ENCODE data around the gene ZBTB7C.

Gene ZBTB7C

DNA sequence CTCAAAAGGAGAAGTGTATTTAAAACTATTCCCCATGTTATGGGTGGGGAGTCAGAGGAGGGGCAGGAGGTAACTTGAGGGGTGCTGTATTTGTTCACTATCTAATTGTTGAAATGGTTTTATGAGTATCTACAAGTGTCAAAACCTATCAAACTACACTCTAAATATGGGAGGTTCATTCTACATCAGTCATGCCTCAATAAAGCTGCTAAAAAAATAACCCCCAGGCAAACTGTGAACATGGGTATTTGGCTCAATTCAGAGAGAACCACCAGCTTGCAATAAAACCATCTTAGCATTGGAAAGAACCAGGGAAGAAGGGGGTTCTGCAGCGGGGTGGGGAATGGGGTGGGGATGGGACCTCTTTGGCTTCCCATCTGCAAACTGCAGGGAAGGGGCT lies 302.7 kb downstream of the ZBTB7C start:
- DNase-seq = no peak

DNA sequence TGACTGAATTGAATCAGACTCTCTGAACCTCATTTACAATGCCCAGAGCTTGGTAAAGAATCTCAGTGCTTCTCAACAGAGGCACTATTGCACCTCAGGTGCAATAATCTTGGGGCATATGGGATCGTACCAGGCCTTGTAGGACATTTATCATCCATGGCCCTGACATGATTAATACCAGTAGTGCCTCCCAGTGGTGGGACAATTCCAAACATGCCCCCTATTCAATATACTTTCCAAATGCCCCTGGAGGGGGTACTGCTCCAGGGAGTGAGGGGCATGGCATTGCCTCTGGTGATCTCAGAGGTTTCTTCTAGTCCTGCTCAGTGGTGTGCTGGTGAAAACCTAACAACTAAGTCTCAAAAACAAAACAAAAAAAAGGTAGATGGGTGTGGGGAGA lies 303.9 kb downstream of the ZBTB7C start:
- no peak for DNase-seq

DNA sequence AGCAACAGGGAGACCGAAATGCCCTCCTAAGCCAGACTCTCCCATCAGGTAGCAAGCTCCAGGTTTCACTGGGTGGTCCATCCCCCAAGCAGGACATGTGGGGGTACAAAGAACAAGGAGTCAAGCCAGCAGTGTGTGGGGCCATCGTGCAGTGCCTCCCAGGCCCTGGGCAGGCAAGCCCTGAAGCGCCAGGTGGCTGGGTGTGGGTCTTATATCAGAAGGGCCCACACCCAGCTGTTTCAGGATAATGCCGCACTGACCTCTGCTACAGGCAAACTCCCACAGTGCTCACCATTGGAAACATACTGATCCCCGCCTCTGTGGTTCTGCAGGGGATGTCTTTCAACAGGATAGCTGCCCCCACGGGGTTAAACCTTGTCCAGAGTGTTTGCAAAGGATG lies 304.5 kb downstream of the ZBTB7C start:
- no peak for DNase-seq

DNA sequence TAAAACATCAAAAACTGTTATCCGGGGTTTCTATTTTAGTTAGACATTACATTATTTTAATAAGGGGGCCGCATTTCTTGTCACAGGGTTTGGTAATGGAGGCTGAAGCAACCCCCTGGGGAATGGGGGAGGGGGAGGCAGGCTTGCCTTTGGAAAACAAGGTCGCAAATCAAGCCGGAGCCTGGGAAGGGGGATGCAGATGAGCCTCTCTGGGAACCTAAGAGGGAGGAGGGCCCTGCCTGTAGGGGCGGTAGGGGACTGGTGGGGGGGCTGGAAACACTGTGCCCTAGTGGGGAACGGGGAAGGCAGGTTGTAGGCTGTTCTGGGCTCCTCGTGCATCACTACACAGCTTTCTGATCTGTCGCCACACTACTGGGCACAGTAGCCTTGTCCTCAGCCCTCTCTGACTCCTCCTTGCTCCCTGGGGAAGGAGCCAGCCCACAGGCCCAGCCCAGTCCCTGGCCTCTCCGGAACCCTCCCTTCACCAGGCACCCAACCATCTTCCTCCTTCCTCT lies 308.5 kb downstream of the ZBTB7C start:
- no peak for DNase-seq

DNA sequence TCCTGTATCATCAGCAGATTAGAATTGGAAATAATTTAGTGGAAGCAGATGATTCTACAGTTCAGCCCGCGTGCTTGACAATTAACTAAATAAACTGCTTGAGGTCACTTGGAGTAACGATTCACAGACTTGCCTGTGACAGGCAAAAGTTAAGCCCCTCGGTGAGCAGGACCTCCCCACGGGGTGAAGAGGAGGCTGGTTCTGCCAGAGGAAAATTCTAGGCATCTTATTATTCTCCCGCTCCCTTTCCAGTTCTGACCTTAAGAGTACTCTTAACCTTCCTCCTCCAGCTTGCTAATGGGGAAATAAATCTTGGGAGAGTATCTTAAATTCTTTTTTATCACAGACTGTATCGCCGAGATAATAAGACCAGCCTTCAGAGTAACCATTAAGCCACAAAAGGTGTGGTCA lies 309.0 kb downstream of the ZBTB7C start:
- DNase-seq = no peak

DNA sequence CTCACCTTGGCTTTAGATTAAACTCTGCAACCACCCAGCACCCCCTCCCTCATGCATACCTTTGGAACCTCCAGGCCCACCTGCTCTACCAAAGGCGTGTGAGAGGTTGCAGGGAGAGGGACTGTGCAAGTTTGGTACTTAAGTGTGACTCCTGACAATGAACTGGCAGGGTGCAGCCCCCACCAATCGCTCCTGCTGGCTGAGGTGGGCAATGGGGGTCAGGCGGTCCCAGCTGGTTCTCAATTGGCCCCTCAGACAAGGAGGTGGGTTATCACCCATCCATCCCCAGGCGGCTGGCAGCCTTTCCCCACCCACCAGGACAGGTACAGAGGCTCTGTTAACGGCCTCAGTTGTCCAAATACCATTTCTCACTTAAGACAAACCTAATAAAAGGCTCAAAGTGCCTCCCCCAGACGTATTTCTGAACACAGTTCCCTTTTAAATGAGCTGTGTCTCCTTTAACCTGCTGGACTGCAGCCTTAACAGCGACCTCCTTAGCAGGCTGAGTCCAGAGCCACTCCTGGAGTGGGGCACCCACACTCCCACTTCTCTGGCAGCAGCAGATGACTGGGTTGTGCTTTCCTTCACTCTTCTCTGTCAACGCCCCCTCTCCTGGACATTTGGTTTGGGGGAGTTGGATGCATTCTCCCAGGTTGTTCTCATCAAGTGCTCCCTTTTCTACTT lies 309.6 kb downstream of the ZBTB7C start:
- no peak for DNase-seq

DNA sequence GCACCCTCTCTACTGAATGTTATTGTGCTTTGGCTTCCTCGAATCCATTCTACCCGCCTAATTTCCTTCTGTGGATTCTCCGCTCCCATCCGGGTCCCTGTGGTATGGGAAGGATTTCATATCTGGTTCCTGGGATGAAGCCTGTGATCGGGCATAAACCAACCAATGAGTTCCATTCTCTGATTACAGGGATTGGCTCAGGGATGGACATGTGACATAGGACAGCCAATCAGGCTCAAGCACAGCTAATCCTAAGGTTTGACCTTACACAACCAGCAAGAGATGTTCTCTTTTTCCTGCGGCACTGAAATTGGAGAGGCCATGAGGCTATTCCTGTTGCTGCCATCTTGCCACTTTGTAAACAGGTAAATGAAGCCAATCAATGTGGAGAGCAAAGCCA lies 310.6 kb downstream of the ZBTB7C start:
- DNase-seq = no peak

DNA sequence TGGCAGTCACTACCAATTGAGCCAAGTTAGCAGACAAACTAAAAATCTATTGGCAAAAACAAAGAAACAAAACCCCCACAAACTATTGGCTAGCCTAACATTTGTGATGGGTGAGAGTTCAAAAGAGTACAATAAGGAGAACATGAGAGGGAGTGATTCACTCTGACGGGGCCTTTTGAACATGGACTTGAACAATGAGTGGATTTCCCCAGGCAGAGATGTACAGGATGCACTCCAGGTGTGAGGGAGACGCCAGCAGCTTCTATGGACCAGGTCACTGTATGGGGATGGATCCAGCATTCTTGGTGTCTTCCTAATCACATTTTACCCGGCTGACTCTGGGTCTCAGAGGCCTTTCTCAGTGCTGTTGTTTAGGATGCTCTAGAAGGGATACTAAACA lies 311.2 kb downstream of the ZBTB7C start:
- DNase-seq = no peak

DNA sequence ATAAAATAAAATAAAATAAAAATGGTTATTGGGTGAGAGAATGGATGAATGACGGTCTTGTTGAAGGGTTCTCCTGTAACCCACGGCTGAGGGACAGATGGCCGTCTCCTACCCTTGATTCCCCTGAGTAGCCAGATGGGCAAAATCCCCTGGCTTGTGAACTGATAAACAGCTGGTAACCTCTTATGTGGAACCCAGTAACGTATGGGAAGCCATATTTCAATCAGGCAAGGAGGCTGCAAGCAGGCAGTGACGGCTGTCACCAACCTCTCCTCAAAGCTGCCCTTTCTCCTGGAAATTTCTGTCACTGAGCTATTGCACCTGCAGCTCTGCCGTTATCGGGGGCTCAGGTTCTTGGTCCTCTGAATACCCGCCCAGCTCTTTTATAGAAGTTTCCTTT lies 313.5 kb downstream of the ZBTB7C start:
- DNase-seq = no peak

DNA sequence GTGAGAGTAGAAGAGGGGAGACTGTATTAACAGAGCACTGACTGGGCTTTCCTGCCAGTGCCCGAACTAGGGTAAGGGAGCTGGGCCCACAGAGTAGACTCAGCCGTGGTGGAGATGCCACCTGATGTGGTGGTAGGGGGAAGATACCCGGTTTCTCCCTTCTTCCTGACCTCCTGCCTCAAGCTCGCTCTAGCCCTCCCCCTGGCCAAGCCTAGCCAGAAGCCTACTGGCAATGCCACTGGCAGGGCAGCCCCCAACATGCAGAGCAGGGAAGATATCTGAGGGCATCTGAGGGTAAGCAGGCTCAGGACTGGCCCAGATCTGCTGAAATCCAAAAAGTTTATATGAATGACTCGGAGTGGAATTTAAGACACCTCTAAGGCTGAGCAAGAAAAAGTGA lies 316.1 kb downstream of the ZBTB7C start:
- DNase-seq = no peak

DNA sequence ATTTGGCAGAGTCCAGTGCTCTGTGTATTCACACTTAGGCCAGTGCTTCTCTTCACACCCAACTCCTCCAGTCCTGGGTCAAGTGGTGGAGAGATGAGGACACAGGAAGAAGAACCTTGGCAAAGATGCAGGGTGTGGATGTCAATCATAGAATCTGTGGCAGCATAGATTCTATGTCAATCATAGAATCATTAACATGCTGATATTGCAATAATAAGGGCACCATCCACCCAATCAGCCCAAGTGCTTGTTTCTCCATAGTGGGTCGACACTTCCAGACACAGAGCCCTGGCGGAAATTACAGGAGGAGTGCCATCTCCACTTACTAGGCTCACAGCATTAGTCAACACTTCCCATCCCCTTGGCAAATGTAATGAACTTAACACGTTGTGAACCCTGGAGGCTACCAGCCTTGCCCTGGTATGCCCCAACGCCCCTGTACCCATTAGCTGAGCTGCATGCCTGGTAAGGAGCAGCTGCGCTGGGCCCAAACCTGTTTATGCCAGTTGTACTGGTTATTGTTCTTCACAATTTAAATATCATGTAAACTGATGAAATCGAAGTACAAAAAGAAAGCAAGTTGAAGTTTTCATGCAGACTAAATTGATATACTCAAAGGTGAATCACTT lies 317.2 kb downstream of the ZBTB7C start:
- no peak for DNase-seq

DNA sequence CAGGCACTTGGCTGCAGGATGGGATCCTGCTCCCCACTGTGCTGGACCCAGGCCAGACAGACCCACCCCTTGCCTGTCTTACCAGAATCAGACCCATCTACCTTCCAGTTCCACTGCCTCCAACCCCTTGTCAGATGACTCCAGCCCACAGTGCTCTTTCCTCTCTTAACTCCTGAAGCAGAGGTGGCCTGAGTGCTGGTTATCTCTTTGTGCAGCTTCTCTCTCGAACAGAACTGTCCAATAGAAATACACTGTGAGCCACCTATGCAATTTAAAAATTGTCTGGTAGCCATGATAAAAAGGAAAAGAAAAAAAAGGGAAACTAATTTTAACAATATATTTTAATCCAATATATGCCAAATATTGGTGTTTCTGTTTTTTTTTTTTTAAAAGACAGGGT lies 318.5 kb downstream of the ZBTB7C start:
- DNase-seq = no peak

DNA sequence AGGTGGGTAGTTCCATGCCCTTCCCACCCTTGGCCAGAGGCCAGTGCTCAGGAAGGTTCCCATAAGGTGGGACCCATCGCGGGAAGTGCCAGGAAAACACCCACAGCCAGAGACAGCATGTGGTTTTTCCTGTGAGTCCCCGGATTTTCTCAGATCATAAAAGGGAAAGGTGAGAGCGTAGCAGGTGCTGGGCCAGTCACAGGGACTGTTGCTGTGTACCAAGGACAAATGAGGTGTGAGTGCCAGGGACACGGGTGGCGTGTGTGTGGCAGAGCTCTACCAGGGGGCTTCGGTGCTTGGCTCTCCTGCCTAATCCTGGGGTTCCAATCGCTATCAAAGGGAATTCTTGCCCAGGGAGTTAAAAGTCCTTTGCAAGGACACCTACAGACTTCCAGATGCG lies 319.2 kb downstream of the ZBTB7C start:
- no peak for DNase-seq

DNA sequence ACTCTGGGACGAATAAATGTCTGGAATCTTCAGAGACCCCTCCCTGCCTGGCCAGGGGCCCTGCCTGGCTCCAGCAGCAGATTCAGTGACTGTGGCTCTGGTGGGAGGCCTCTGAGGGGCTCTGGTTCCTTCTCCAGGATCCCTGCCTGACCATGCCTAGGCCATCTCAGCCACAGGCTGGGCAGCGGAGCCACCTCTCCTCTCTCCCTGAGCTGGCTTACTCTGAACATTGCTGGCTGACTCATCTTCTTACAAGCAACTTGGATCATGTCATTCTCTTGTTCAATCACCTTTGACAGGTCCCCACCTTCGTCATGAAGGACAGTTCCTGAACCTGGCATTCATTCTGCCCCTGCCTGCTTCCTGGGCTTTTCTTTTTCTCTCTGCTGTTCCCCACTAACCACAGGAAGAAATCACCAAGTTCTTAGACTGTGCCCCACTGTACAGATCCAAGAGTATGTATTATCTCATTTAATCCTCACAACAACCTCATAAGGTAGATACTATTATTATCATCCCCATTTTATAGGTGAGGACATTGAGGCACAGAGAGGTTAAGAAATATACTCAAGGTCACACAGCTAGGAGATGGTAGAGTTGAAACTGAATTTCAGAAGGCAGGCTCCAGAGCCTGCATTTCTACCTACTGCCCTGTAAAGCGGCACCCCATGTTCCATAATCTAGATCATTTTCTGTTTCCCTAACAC lies 323.2 kb downstream of the ZBTB7C start:
- no peak for DNase-seq

DNA sequence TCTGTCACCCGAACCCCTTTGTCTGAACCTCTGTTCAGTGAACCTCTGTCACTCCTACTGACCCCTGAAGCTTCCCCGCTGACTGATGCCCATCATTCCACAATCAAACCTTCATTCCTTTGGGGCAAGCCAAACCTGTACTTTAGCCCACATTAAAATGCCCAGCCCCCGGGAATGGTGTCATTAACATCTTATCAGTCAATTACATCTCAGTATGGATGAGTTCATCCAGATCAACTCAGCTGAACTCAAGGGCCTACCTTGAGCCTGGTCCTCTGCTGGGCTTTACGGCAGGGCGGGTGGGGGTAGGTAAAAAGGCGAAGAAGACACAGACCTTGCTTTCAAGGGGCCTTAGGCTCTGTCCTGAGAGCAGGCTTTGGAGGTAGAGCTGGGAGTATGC lies 324.3 kb downstream of the ZBTB7C start:
- no peak for DNase-seq

DNA sequence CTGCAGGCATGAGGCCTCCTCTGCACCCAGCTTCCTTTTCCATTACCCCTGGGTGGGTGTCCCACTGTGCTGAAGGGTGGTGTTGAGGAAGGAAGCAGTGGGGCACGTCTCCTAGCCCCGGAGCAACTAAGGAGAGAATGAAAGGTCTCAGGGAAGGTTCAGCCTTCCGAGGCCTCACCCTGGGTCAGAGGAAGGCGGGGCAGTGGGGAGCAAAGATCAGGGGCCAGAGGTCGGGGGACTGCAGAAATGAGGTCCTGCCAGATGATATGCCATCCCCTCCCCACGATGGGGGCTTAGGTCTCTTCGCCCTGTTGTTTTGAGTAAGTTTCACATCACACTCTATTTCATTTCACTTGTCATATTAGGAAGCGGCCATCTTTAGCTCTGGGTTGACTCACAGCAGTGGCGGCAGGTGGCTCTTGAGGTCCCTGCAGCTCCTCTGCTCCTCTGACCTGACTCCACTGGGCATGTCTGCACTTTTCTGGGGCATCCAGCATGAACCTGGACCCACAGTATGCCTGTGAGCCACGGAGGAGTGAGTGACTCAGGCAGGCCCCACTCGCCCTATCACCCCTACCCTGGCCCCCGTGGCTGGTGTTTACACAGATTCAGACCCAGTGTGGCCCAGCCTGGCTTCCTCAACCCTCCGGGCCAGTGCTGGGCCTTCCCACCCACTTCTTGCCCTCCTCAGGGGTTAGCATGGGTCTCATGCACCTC lies 325.0 kb downstream of the ZBTB7C start:
- DNase-seq = no peak

DNA sequence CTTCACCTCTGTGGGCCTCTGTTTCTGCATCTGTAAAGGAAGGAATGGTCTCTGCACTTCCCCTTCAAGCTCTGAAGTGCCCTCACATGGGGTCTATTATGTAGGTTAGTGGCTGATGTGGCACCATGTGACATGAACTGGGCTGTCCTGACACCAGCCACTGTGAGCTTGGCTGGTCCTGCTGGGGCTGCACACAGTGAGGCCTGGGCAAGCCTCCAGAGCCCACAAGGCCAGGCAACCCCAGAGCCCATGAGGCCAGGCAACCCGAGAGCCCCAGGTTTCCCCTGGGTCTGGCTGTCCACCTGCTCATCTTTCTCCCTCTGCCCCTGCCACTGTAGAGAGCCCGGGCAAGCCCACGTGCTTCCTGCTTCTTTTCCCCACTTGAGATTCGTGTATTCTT lies 328.6 kb downstream of the ZBTB7C start:
- no peak for DNase-seq

DNA sequence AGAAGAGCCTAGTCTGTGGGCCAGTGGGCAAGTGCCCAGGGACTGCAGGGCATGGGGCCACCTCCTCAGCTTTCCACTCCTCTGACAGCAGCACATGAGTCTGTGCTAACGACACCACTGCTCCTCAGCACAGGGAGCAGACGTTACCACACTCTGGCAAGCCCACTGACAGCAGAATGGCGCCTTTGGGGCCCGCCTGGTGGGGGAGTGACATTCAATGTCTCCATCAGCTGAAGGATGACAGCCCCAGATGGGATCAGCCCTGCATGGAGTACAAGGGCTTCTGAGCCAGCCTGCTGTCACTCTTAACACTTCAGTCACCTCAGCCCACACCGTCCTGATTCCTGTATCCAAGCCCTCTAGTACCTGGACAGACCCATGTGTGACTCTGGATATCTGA lies 329.3 kb downstream of the ZBTB7C start:
- no peak for DNase-seq

DNA sequence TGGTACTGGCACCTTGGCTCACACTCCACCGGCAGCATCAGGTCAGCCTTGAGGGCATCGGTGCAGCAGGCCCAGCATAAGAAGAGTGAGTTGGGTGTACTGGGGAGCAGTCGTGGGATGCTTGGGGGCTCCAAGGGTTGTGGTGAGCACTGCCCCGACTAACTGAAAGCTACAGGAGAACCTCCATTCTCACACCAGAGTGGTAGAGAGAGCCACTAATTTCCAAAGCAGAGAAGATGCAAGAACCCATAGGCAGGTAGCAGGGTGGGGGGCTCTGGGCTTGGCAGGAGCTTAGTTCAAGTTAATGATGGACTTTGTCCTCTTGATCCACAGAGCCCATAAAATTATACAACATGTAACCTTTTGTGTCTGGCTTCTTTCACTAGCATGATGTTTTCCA lies 330.7 kb downstream of the ZBTB7C start:
- no peak for DNase-seq

DNA sequence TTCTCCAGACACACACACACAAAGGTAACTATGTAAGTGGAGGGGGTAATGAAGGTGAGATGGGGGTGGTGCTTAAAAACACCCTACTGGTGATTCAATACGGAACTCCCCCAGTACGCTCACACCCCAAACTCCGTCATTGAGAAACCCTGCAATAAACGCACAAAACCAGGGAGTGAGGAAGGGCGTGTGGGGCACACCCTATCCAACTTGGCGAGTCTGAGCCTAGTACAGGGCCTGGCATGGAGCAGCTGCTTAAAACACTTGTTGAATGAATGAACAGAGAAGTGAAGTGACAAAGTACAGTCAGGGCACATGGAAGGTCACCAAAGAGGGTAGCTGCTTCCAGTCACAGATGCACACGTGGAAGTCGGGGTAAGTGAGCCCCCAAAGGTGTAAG lies 331.9 kb downstream of the ZBTB7C start:
- no peak for DNase-seq

DNA sequence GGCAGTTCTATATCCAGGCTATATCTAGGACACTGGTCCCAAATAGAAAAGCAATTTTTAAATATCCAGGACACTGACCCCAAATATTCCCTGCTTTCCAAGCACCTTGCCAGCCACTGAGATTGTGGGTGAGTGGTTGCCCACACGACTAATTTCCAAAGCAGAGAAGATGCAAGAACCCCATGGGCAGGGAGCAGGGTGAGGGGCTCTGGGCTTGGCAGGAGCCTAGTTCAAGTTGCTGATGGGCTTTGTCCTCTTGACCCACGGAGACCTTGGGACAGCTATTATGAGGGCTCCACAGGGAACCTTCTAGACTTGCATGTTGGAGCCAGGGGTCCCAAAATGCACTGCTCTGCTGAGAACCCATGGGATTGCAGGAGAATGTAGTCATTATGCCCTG lies 332.7 kb downstream of the ZBTB7C start:
- DNase-seq = no peak

DNA sequence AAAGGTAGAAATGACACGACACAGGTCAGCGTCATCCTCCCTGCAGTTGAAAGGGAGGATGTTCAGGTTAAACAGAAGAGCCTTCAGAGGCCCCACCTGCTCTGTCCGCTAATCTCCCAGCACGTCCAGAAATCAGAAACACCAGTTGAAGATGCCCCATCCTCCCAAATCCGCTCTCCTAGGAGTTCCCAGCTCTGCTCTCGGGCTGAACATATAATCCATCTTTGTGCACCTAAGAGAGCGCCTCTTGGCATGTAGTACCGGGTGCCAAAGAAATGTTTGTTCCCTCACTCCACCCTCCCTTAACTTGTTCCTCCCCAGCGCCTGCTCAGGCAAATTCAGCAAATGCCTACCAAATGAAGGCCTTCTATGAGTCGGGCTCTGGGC lies 333.5 kb downstream of the ZBTB7C start:
- DNase-seq = no peak

DNA sequence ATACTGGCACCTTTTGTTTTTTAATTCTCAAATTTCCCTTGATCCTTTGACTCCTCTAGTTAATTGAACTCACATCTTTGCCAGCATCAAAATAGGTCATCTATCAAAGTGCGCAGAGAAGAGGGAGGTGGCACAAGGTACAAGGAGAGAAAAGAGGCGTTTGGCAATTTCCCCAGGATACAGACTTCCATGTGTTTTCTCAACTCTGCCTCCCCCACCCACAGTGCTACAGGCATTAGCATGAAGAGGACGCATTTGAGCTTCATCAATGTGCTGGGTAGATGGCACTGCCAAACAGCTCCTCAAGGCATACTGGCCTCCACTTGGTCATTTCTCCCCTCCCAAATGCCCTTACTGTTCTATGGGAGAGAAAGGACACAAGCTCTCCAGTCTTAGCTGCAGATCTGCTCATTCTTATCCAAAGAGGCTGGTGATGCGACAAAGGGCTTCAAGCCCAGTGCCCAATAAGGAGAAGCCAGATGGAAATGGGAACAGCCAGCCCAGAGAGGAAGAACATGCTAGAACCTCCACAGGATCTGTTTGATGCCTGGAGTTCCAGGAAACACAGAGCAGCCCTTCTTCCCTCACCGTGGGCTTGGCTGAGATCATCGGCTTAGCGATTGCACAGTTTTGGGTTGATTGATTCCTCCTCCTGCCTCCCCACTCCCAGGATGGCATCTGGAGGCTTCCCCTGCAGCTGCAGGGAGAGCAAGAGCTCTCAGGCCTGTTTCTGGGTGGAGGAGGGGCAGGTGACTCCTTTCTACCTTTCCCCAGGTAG lies 334.1 kb downstream of the ZBTB7C start:
- DNase-seq = no peak

Data from inflammatory macrophage treated with lipopolysaccharide for 1 hour (primary cell).